IPS DF 4.7 (cell line): Measurements from ENCODE around the gene R3HDM4.
"Not testable (repeated sequence)": the region's sequence is repeated elsewhere in the genome, so short reads cannot be mapped to it uniquely, and the experiment has no call there.

ENCODE experiments used
- DNase-seq: peaks from one replicate; pipeline ENCODE4 v3.0.0-alpha.2; 2013; ENCODE audit warnings: low spot score; ENCODE audit errors: extremely low read depth

Gene R3HDM4

DNA sequence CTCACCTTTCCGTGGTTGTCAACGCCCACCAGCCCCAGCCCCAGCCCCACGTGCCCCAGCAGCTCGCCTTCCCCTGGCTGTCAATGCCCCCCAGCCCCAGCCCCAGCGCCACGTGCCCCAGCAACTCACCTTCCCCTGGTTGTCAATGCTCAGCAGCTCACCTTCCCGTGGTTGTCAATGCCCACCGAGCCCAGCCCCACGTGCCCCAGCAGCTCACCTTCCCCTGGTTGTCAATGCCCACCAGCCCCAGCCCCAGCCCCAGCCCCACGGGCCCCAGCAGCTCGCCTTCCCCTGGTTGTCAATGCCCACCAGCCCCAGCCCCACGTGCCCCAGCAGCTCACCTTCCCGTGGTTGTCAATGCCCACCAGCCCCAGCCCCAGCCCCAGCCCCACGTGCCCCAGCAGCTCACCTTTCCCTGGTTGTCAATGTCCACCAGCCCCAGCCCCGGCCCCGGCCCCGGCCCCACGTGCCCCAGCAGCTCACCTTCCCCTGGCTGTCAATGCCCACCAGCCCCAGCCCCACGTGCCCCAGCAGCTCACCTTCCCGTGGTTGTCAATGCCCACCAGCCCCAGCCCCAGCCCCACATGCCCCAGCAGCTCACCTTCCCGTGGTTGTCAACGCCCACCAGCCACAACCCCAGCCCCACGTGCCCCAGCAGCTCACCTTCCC is 34.9 kb downstream of the R3HDM4 start:
- not testable (repeated sequence) for DNase-seq

GRCh38 chr19:876780-877314 is 36.2 kb downstream of the R3HDM4 start:
- no peak for DNase-seq

GRCh38 chr19:876089-876488 is 36.9 kb downstream of the R3HDM4 start:
- no peak for DNase-seq

DNA sequence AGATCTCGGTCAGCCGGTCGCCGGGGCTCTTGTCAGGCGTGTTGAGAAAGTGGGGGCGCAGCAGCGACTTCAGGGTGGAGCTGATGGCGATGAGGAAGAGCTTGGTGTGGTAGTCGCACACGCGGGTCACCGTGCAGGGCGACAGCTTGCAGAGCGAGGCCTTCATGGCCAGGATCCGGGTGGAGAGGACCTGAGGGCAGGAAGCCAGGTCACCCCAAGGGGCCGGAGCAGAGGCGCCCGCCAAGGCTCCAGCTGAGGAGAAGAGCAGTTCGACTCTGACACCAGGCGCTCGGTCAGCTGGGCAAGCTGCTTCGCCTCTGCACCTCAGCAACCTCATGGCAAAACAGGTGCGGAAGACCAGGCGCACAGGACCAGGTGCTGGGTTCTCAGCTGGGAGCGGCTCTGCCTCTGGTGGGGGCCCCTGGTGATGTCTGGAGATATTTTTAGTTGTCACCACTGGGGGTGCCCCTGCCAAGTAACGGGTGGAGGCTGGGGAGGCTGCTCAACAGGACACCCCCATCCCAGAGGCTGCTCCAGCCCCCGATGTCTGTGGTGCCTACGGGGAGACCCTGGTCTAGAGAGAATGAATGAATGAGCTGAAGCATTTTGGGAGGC is 37.6 kb downstream of the R3HDM4 start:
- DNase-seq: no peak

- DNase-seq: no peak
Observed at GRCh38 chr19:873561-874041, 39.4 kb downstream of the R3HDM4 start.

- DNase-seq: no peak
Observed at GRCh38 chr19:873084-873483, 39.9 kb downstream of the R3HDM4 start.

- DNase-seq: no peak
Observed at GRCh38 chr19:872266-872951, 40.6 kb downstream of the R3HDM4 start.

DNA sequence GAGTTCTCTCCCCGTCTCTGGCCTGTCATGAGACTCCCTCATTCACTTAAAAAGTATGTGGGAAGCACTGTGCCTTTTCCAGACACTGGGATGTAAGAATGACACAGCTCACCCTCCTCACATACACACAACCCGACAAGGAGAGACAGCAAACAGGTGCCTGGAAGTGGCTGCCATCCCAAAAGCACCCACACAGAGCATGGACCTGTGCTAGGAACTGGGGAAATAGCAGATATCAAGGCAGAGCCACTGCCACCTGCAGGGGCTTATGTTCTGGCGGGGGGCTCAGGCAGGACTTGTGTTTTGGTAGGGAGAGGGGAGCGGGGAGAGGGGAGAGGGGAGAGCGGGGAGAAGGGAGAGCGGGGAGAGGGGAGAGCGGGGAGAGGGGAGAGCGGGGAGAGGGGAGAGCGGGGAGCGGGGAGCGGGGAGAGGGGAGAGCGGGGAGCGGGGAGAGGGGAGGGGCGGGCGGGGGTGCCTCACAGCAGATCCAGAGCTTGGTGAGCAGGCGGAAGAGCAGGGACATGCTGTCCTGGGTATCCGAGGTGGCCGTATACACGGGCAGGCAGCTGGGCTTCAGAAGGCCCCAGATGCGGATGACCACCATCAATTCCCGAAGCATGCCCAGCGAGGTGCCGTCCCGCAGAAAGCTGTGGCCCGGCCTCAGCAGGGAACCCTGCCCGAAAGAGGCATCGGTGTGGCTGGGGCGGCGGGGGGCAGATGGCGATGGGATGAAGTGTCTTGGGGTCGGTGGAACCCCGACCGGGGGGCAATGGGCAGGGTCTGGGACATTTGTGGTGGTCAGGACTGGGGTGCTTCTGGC is 41.4 kb downstream of the R3HDM4 start:
- DNase-seq: no peak

GRCh38 chr19:870963-871401 is 42.0 kb downstream of the R3HDM4 start:
- no peak for DNase-seq

GRCh38 chr19:870314-870713 is 42.7 kb downstream of the R3HDM4 start:
- DNase-seq: no peak

- DNase-seq: no peak
Observed at GRCh38 chr19:869245-870177, 43.5 kb downstream of the R3HDM4 start.

DNA sequence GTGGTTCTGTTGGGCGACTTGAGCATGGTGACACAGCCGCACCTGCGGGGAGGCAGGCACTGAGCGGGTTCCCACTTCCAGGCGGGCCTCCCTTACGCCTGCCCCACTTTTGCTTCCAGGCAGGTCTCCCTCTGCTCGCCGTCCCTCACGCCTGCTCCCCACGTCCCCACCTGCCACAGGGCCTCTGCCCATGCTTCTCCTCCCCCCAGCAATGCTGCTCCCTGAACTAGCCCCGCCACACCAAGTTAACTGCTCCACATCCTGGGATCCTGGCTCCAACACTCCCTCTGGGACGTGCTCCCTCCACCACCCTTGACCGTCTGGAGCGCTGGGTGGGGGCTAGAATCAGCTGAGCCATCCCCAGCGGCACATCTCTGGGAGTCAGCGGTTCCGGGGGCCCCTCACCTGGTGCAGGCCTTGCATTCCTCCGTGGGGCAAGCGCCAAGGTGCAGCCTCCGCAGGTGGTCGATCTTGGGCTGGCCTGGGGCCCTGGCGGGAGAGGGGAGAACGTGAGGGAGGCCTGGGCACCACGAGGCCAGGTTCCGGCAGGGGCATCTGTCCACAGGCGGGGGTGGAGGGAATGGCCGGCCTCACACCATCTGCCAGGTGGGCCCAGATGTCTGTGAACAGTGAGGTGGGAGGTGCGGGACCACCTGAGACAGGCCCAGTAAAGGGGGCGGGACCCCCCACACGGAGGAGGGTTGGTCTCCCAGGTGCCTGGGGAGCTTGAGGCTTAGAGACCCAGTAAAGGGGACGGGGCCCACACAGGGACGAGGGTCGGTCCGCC is 44.4 kb downstream of the R3HDM4 start:
- DNase-seq: no peak

DNA sequence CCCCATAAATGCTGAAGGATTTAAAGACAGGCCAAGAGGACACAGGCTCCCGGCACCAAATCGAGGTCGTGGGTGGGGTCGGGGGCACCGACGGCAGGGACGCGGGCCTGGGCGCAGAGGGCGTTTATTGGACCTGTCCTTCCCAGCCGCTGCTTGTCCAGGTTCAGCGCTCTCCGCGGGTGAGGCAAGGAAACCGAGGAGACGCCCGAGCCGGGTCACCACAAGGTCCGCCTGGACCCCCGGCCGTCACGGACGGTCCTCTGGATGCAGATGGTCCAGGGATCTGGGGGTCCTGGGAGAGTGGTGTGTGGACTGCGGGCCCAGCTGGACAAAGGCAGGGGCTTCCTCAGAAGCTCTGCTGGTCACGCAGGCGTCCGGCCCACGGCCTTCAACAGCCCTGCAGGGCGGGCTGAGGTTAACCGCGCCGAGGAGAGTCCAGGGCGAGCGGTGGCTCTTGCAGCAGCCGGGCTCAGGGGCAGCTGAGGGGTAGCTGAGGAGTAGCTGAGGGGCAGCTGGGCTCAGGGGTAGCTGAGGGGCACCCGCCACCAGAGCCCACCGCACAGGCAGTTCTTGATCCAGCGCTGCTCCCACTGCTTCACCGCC is 45.1 kb downstream of the R3HDM4 start:
- DNase-seq: no peak

DNA sequence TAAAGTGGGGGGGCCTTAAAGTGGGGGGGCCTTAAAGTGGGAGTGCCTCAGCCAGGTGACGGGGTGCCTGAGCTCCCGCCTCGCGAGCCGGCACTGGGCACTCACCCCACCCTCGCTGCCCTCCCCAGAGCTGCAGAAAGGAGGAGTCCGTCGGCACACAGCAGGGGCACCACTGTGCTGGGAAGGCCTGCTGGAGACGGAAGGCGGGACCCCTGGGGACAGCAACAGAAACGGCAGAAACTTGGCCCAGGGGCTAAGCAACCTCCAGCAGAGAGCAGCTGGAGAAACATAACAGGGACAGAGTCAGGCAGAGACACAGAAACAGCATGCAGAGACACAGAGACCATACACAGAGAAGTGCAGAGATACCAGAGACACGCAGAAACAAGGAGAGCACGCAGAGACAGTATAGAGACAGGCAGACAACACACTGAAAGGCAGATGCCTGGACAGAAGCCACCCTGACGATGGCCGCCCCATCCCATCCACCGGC is 45.7 kb downstream of the R3HDM4 start:
- DNase-seq: no peak

GRCh38 chr19:866769-867300 is 46.2 kb downstream of the R3HDM4 start:
- no peak for DNase-seq

DNA sequence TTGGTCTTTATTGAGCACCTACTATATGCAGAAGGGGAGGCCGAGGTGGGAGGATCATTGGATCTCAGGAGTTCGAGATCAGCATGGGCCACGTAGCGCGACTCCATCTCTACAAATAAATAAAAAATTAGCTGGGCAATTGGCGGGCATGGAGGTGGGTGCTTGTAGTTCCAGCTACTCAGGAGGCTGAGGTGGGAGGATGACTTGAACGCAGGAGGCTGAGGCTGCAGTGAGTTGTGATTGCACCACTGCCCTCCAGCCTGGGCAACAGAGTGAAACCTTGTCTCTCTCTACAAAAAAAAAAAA is 49.8 kb downstream of the R3HDM4 start:
- DNase-seq: no peak

DNA sequence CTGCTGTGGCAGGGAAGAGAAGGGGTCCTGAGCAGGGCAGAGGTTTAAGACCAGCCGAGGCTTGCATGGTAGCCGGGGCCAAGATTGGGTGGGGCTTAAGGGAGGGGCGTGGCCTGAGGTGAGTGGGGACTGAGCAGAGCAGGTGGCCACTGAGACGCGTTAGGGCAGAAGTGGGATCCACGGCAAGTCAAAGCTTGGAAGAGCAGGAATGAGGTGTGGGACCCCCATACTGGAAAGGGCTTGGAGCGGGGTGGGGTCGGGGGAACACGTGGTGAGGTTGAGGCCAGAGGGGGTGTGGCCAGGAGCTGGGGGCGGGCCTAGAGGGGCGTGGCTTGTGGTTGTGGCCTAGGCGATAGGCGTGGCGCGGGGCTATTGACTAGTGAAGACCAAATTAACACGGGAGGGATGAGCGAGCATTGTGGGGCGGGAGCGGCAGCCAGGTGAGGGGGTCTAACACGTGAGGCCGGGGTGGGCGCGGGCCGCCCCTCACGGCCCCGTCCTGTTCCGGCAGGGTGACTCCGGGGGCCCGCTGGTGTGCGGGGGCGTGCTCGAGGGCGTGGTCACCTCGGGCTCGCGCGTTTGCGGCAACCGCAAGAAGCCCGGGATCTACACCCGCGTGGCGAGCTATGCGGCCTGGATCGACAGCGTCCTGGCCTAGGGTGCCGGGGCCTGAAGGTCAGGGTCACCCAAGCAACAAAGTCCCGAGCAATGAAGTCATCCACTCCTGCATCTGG is 50.3 kb downstream of the R3HDM4 start:
- DNase-seq: no peak
